IMR-90 (cell line): ENCODE results near the gene ERICH6. TPM values are rescaled to one million over a fixed set of nuclear protein-coding genes. Genes with fewer than 3 reads are reported as not detected.

Source experiments
- ATAC-seq: fragments of 200-7000 bp; cut with Tn5 transposase; 2 replicates; pipeline ENCODE4 v1.9.1; 2020; ENCODE audit warnings: low read depth, mild to moderate bottlenecking, moderate library complexity
- BruUV-seq: library from RNA; stranded (reverse); fragments of 400-500 nt; replicated peaks from 2 replicates; lab custom pipeline; 2021; lab: Mats Ljungman, UMichigan
- CTCF ChIA-PET: fragments of 300-600 bp; formaldehyde crosslinking; extraction: SDS; loops from one replicate; lab custom pipeline; 2021; ENCODE audit warnings: antibody characterized with exemption; lab: Yijun Ruan, JAX
- POLR2A ChIA-PET: fragments of 300-600 bp; sonication (Branson Sonifier 250); formaldehyde crosslinking; loops from one replicate; lab custom pipeline; 2022; ENCODE audit warnings: antibody characterized with exemption; ENCODE audit not compliant: unreplicated experiment; lab: Charles Lee
- DNase-seq: peaks from one replicate; pipeline ENCODE4 v3.0.0; 2013
- H2AFZ ChIP-seq: replicated peaks from 2 replicates; pipeline ENCODE3; 2013; ENCODE audit warnings: low read length, mild to moderate bottlenecking; ENCODE audit not compliant: poor library complexity
- H2AK5ac ChIP-seq: 2 replicates; pipeline ENCODE4 v1.6.1; 2013; ENCODE audit warnings: low read depth, low read length, inconsistent platforms
- H2AK9ac ChIP-seq: replicated peaks from 2 replicates; pipeline ENCODE3; 2013; ENCODE audit warnings: mild to moderate bottlenecking, low read depth, low read length, moderate library complexity; ENCODE audit not compliant: poor library complexity
- H2BK120ac ChIP-seq: 2 replicates; pipeline ENCODE4 v1.6.1; 2013; ENCODE audit warnings: low read depth, low read length, inconsistent platforms
- H2BK15ac ChIP-seq: 3 replicates; pipeline ENCODE4 v1.6.1; 2013; ENCODE audit warnings: low read depth, low read length, inconsistent platforms
- H2BK20ac ChIP-seq: 2 replicates; pipeline ENCODE4 v1.6.1; 2013; ENCODE audit warnings: low read depth, mild to moderate bottlenecking, inconsistent platforms, low read length, moderate library complexity
- H2BK5ac ChIP-seq: 2 replicates; pipeline ENCODE4 v1.6.1; 2013; ENCODE audit warnings: mild to moderate bottlenecking, low read depth, low read length, inconsistent platforms; ENCODE audit not compliant: poor library complexity, severe bottlenecking
- H3K14ac ChIP-seq: replicated peaks from 2 replicates; pipeline ENCODE4 v1.6.1; 2013; ENCODE audit warnings: low read depth, low read length, inconsistent platforms
- H3K18ac ChIP-seq: 2 replicates; pipeline ENCODE4 v1.6.1; 2013; ENCODE audit warnings: low read depth, low read length, control low read depth
- H3K23ac ChIP-seq: 2 replicates; pipeline ENCODE4 v1.6.1; 2013; ENCODE audit warnings: low read depth, low read length, inconsistent platforms
- H3K27ac ChIP-seq: 2 replicates; pipeline ENCODE4 v1.5.1; 2013; ENCODE audit warnings: mild to moderate bottlenecking, control low read depth, low read length; ENCODE audit not compliant: insufficient read depth
- H3K27me3 ChIP-seq: 2 replicates; pipeline ENCODE4 v1.6.1; 2013; ENCODE audit warnings: low read length; ENCODE audit not compliant: control insufficient read depth, insufficient read depth
- H3K36me3 ChIP-seq: 2 replicates; pipeline ENCODE4 v1.6.1; 2013; ENCODE audit warnings: low read length, mixed read lengths; ENCODE audit not compliant: control insufficient read depth, insufficient read depth
- H3K4ac ChIP-seq: 2 replicates; pipeline ENCODE4 v1.6.1; 2013; ENCODE audit warnings: low read depth, low read length, inconsistent platforms
- H3K4me1 ChIP-seq: 2 replicates; pipeline ENCODE4 v1.6.1; 2013; ENCODE audit warnings: low read length, mixed read lengths; ENCODE audit not compliant: control insufficient read depth, insufficient read depth
- H3K4me2 ChIP-seq: 2 replicates; pipeline ENCODE4 v1.6.1; 2013; ENCODE audit warnings: low read depth, mild to moderate bottlenecking, control low read depth, low read length, moderate library complexity
- H3K4me3 ChIP-seq: 2 replicates; pipeline ENCODE4 v1.5.1; 2013; ENCODE audit warnings: low read depth, mild to moderate bottlenecking, control low read depth, low read length, moderate library complexity; ENCODE audit not compliant: insufficient read depth
- H3K56ac ChIP-seq: 2 replicates; pipeline ENCODE4 v1.6.1; 2013; ENCODE audit warnings: low read length, inconsistent platforms; ENCODE audit not compliant: insufficient read depth; ENCODE audit errors: extremely low read depth
- H3K79me1 ChIP-seq, 2 experiments: 2 replicates each; pipeline ENCODE4 v1.6.1; 2013; ENCODE audit warnings: low read length in 2 of 2, inconsistent platforms in 1 of 2, low read depth in 1 of 2
- H3K9ac ChIP-seq: 2 replicates; pipeline ENCODE4 v1.6.1; 2013; ENCODE audit warnings: low read depth, low read length, control low read depth
- H3K9me1 ChIP-seq: 2 replicates; pipeline ENCODE4 v1.6.1; 2013; ENCODE audit warnings: low read length, inconsistent platforms; ENCODE audit not compliant: insufficient read depth
- H3K9me3 ChIP-seq: 2 replicates; pipeline ENCODE4 v1.6.1; 2013; ENCODE audit warnings: low read length; ENCODE audit not compliant: control insufficient read depth, insufficient read depth
- H4K20me1 ChIP-seq: 2 replicates; pipeline ENCODE4 v1.6.1; 2013; ENCODE audit warnings: low read length, inconsistent platforms; ENCODE audit not compliant: insufficient read depth
- H4K5ac ChIP-seq: 2 replicates; pipeline ENCODE4 v1.6.1; 2013; ENCODE audit warnings: mild to moderate bottlenecking, low read depth, low read length, control low read depth
- H4K8ac ChIP-seq, 2 experiments: 2 replicates each; pipeline ENCODE4 v1.6.1; 2013; ENCODE audit warnings: low read depth in 2 of 2, low read length in 2 of 2, control low read depth in 1 of 2, inconsistent platforms in 1 of 2
- H4K91ac ChIP-seq: 2 replicates; pipeline ENCODE4 v1.6.1; 2013; ENCODE audit warnings: low read depth, low read length, inconsistent platforms; ENCODE audit not compliant: insufficient read depth
- BHLHE40 ChIP-seq: fragments of 150-350 bp; IDR thresholded peaks from 2 replicates; pipeline ENCODE4 v1.6.1; 2016; ENCODE audit warnings: mild to moderate bottlenecking, low read depth, low read length
- CEBPB ChIP-seq: IDR thresholded peaks from 2 replicates; pipeline ENCODE4 v1.6.1; 2012; ENCODE audit warnings: low read depth, low read length, improper control_type of control experiment
- CHD1 ChIP-seq: IDR thresholded peaks from 2 replicates; pipeline ENCODE4 v1.6.1; 2012; ENCODE audit warnings: low read depth, low read length, improper control_type of control experiment
- FOS ChIP-seq: fragments of 150-350 bp; IDR thresholded peaks from 2 replicates; pipeline ENCODE4 v1.6.1; 2016; ENCODE audit warnings: low read depth, low read length
- MAFK ChIP-seq: IDR thresholded peaks from 2 replicates; pipeline ENCODE4 v1.6.1; 2012; ENCODE audit warnings: low read depth, low read length, improper control_type of control experiment
- MAZ ChIP-seq: IDR thresholded peaks from 2 replicates; pipeline ENCODE4 v1.6.1; 2012; ENCODE audit warnings: low read depth, mild to moderate bottlenecking, low read length, improper control_type of control experiment, moderate library complexity, borderline replicate concordance
- MXI1 ChIP-seq: IDR thresholded peaks from 2 replicates; pipeline ENCODE4 v1.6.1; 2012; ENCODE audit warnings: low read depth, mild to moderate bottlenecking, low read length, moderate library complexity, borderline replicate concordance
- NFE2L2 ChIP-seq: fragments of 150-350 bp; IDR thresholded peaks from 2 replicates; pipeline ENCODE4 v1.6.1; 2016; ENCODE audit warnings: low read depth, mild to moderate bottlenecking, low read length
- POLR2A ChIP-seq: IDR thresholded peaks from 2 replicates; pipeline ENCODE4 v1.6.1; 2012; ENCODE audit warnings: mild to moderate bottlenecking, low read depth, low read length
- RAD21 ChIP-seq: IDR thresholded peaks from 2 replicates; pipeline ENCODE4 v1.6.1; 2012; ENCODE audit warnings: low read length, improper control_type of control experiment
- RFX5 ChIP-seq: IDR thresholded peaks from 2 replicates; pipeline ENCODE4 v1.8.0; 2012; ENCODE audit warnings: low read depth, mild to moderate bottlenecking, low read length, moderate library complexity
- SMC3 ChIP-seq: fragments of 150-350 bp; IDR thresholded peaks from 2 replicates; pipeline ENCODE4 v1.6.1; 2016; ENCODE audit warnings: low read depth, mild to moderate bottlenecking, antibody characterized with exemption, low read length, moderate library complexity
- WGBS, 2 experiments: methylation state at CpG; one replicate each; pipeline versions ENCODE4 v1.1.5 to v1.1.7; 2013; ENCODE audit warnings: missing lambda C conversion rate in 2 of 2; ENCODE audit not compliant: insufficient read length in 1 of 2; ENCODE audit errors: extremely low coverage in 2 of 2; 5-methylcytosine and 5-hydroxymethylcytosine counted together
- dilution Hi-C: fragments of 300-500 bp; cut with HindIII; formaldehyde crosslinking; loops from one replicate; pipeline ENCODE4 v1.14.3; 2018; ENCODE audit warnings: low sequenced_read_pairs; ENCODE audit not compliant: unreplicated experiment
- in situ Hi-C: fragments of 300-500 bp; cut with MboI; formaldehyde crosslinking; loops from 3 replicates; pipeline ENCODE4 v1.14.3; 2019; ENCODE audit warnings: low sequenced_read_pairs, inconsistent platforms, mixed read lengths
- intact Hi-C: fragments of 100-400 bp; cut with micrococcal nuclease; formaldehyde crosslinking; loops from 2 replicates; pipeline ENCODE4 v1.10.0; 2022
- polyA plus RNA-seq, 3 experiments: library from polyadenylated mRNA; depleted of rRNA; stranded (reverse); fragments of >200 nt; gene quantifications; 2 replicates each; pipeline ENCODE4 v1.2.3, GENCODE V29; 2012; ENCODE audit warnings: low replicate concordance in 1 of 3
- total RNA-seq: library from RNA; depleted of rRNA; stranded (reverse); fragments of >200 nt; gene quantifications from 2 replicates; pipeline ENCODE4 v1.2.3, GENCODE V29; 2012

Gene ERICH6
- total and polyA plus RNA-seq, 2 of the 4 experiments (the other 2 are of a cell fraction), result under 0.01 TPM; not detected in 1

GRCh38 chr3:150710097-150710496 is 6.4 kb upstream of the ERICH6 start:
- Histone ChIP-seq H3K18ac (no peak overlapping the region), H3K36me3 (no peaks in the 10 kb centered on the region), H2BK120ac (no peak overlapping the region), H3K14ac (no peak overlapping the region), H3K27ac (no peak overlapping the region), H2BK20ac (no peak overlapping the region), H2AK5ac (no peak overlapping the region), H4K20me1 (no peaks in the 10 kb centered on the region), H4K8ac (no peak overlapping the region), H3K79me1 (no peaks in the 10 kb centered on the region), H3K9me1 (peaks cover 2% of the 10 kb centered on the region; the same call in 1 of the 2 replicates), H3K4me3 (no peak overlapping the region), H2AK9ac (no peak overlapping the region), H3K9ac (no peak overlapping the region), H3K56ac (no peak overlapping the region), H3K23ac (no peak overlapping the region), H2BK15ac (no peak overlapping the region), H3K4me1 (no peaks in the 10 kb centered on the region), H3K9me3 (no peaks in the 10 kb centered on the region), H4K91ac (no peak overlapping the region), H2BK5ac (no peak overlapping the region), H4K5ac (no peak overlapping the region), H3K4me2 (no peak overlapping the region), H2AFZ (no peak overlapping the region), H3K27me3 (no peaks in the 10 kb centered on the region), H3K4ac (no peak overlapping the region)
- ChIA-PET CTCF (no interaction called here), POLR2A (no interaction called here)
- dilution Hi-C loops, result no loop called here
- in situ Hi-C loops, result no loop called here
- no TSS peak for BruUV-seq
- intact Hi-C loops, result no loop called here
- WGBS, 2 experiments, result 86% methylated on average over 1 of the region's 2 CpGs; no CpG with 5 or more reads in 1 of the 2 experiments
- ATAC-seq, result no peak
- peak; percentile 43 for DNase-seq
- TF ChIP-seq POLR2A (no peak), CHD1 (no peak), CEBPB (no peak), RAD21 (no peak), RFX5 (no peak), NFE2L2 (no peak), MXI1 (no peak), MAZ (no peak), BHLHE40 (no peak), FOS (no peak), MAFK (no peak), SMC3 (no peak)
